CD8-positive, alpha-beta memory T cell (primary cell): ENCODE results near the gene TEX11. TPM values are rescaled to one million over a fixed set of nuclear protein-coding genes. Genes with fewer than 3 reads are reported as not detected.

Source experiments
- CTCF ChIA-PET: fragments of 350-600 bp; sonication (Branson Sonifier 250); formaldehyde crosslinking; loops from one replicate; lab custom pipeline; 2021; ENCODE audit warnings: antibody characterized with exemption; lab: Charles Lee
- POLR2A ChIA-PET: fragments of 350-600 bp; sonication (Branson Sonifier 250); formaldehyde crosslinking; loops from one replicate; lab custom pipeline; 2021; ENCODE audit warnings: antibody characterized with exemption; lab: Charles Lee
- DNase-seq, 5 donors: peaks; one replicate each; pipeline versions ENCODE4 v3.0.0 to v3.0.0-alpha.2; 2020 to 2022; ENCODE audit warnings: mixed read lengths in 1 of 5
- H3K27ac ChIP-seq: one replicate; pipeline ENCODE4 v1.7.0; 2013; ENCODE audit warnings: low read depth, mild to moderate bottlenecking, low read length, moderate library complexity
- H3K27me3 ChIP-seq: 2 replicates; pipeline ENCODE4 v1.7.0; 2013; ENCODE audit warnings: low read length, mild to moderate bottlenecking; ENCODE audit not compliant: insufficient read depth, poor library complexity, severe bottlenecking
- H3K36me3 ChIP-seq: 2 replicates; pipeline ENCODE4 v1.7.0; 2013; ENCODE audit warnings: mild to moderate bottlenecking, low read length, moderate library complexity; ENCODE audit not compliant: insufficient read depth
- H3K4me1 ChIP-seq: 2 replicates; pipeline ENCODE4 v1.7.0; 2013; ENCODE audit warnings: mild to moderate bottlenecking, low read length, moderate library complexity; ENCODE audit not compliant: insufficient read depth
- H3K4me3 ChIP-seq: 2 replicates; pipeline ENCODE4 v1.7.0; 2013; ENCODE audit warnings: mild to moderate bottlenecking, low read length
- H3K9me3 ChIP-seq: 2 replicates; pipeline ENCODE4 v1.7.0; 2013; ENCODE audit warnings: mild to moderate bottlenecking, low read length
- H3K27ac Mint-ChIP-seq, 8 donors: one replicate each; pipeline ENCODE4 v1.8.0; 2020 to 2021; ENCODE audit warnings: mixed read lengths in 8 of 8, mild to moderate bottlenecking in 6 of 8, inconsistent platforms in 3 of 8, moderate library complexity in 3 of 8
- H3K27me3 Mint-ChIP-seq, 2 donors: one replicate each; pipeline ENCODE4 v1.8.0; 2020 to 2021; ENCODE audit warnings: mixed read lengths in 2 of 2, mild to moderate bottlenecking in 1 of 2, moderate library complexity in 1 of 2
- H3K36me3 Mint-ChIP-seq, 3 donors: one replicate each; pipeline ENCODE4 v1.8.0; 2020 to 2021; ENCODE audit warnings: mixed read lengths in 3 of 3, inconsistent platforms in 1 of 3, mild to moderate bottlenecking in 1 of 3
- H3K4me1 Mint-ChIP-seq, 3 donors: one replicate each; pipeline ENCODE4 v1.8.0; 2020 to 2021; ENCODE audit warnings: mixed read lengths in 3 of 3, inconsistent platforms in 1 of 3, mild to moderate bottlenecking in 1 of 3
- H3K4me3 Mint-ChIP-seq, 7 donors: one replicate each; pipeline ENCODE4 v1.8.0; 2020 to 2021; ENCODE audit warnings: mixed read lengths in 7 of 7, mild to moderate bottlenecking in 6 of 7, moderate library complexity in 4 of 7, inconsistent platforms in 2 of 7
- H3K9me3 Mint-ChIP-seq, 5 donors: one replicate each; pipeline ENCODE4 v1.8.0; 2020 to 2022; ENCODE audit warnings: mixed read lengths in 5 of 5, mild to moderate bottlenecking in 3 of 5, moderate library complexity in 2 of 5, inconsistent platforms in 1 of 5
- polyA plus RNA-seq: library from polyadenylated mRNA; unstranded; fragments of 300-500 nt; fragmentation: Illumina TruSeq; gene quantifications from one replicate; pipeline ENCODE4 v1.2.3, GENCODE V29; 2021
- total RNA-seq, 2 experiments: library from RNA; stranded (reverse); gene quantifications; one replicate each; pipeline ENCODE4 v1.2.3, GENCODE V29; 2021

The TEX11 gene
- not detected for total RNA-seq
- polyA plus RNA-seq = not detected

GRCh38 chrX:70908541-70908940 is at the start of gene TEX11:
TSS of gene TEX11 (minus strand) at chrX:70908711. CDS start at chrX:70907789, 922 bp downstream.
- Mint-ChIP-seq H3K9me3 (peaks cover 0 to 1% (median 0%) of the 10 kb centered on the region in 5 donors), H3K4me1 (no peaks in the 10 kb centered on the region)
- CTCF ChIA-PET = no interaction called here

GRCh38 chrX:70954871-70955270 is 46.4 kb upstream of the TEX11 start:
- Mint-ChIP-seq H3K9me3 (no peaks in the 10 kb centered on the region), H3K27ac (no peak overlapping the region), H3K4me1 (no peaks in the 10 kb centered on the region), H3K4me3 (no peak overlapping the region), H3K36me3 (no peaks in the 10 kb centered on the region), H3K27me3 (peaks cover 16 to 17% of the 10 kb centered on the region in 2 donors)
- Histone ChIP-seq H3K36me3 (no peaks in the 10 kb centered on the region), H3K27me3 (no peaks in the 10 kb centered on the region), H3K4me1 (no peaks in the 10 kb centered on the region), H3K9me3 (no peaks in the 10 kb centered on the region), H3K4me3 (no peak overlapping the region), H3K27ac (no peak overlapping the region)
- ChIA-PET CTCF (no interaction called here), POLR2A (no interaction called here)
- no peak for DNase-seq

More at GRCh38 chrX:70908541-70908940, at the start of gene TEX11:
- H3K27me3 Mint-ChIP-seq = peaks cover 0 to 2% of the 10 kb centered on the region in 2 donors
- H3K27ac Mint-ChIP-seq = no peak within 1 kb of the TSS
- Histone ChIP-seq H3K4me3 (no peak within 1 kb of the TSS), H3K4me1 (no peaks in the 10 kb centered on the region), H3K27me3 (no peaks in the 10 kb centered on the region), H3K36me3 (no peaks in the 10 kb centered on the region), H3K9me3 (no peaks in the 10 kb centered on the region), H3K27ac (no peak within 1 kb of the TSS)
- POLR2A ChIA-PET = no interaction called here
- no peak for DNase-seq
- H3K4me3 Mint-ChIP-seq = no peak within 1 kb of the TSS
- no peaks in the 10 kb centered on the region for H3K36me3 Mint-ChIP-seq

- Histone ChIP-seq H3K4me1 (no peaks in the 10 kb centered on the region), H3K27me3 (no peaks in the 10 kb centered on the region), H3K9me3 (no peaks in the 10 kb centered on the region), H3K36me3 (no peaks in the 10 kb centered on the region), H3K27ac (no peak overlapping the region), H3K4me3 (no peak overlapping the region)
- CTCF ChIA-PET = no interaction called here
- peaks cover 10 to 36% of the 10 kb centered on the region in 2 donors for H3K27me3 Mint-ChIP-seq
- H3K9me3 Mint-ChIP-seq = no peaks in the 10 kb centered on the region
- peaks cover 0 to 6% (median 1%) of the 10 kb centered on the region in 3 donors for H3K4me1 Mint-ChIP-seq
- H3K27ac Mint-ChIP-seq = no peak overlapping the region
- H3K4me3 Mint-ChIP-seq = no peak overlapping the region
- POLR2A ChIA-PET = no interaction called here
- H3K36me3 Mint-ChIP-seq = no peaks in the 10 kb centered on the region
- no peak for DNase-seq
Observed at GRCh38 chrX:70924294-70924911, 15.9 kb upstream of the TEX11 start.

DNA sequence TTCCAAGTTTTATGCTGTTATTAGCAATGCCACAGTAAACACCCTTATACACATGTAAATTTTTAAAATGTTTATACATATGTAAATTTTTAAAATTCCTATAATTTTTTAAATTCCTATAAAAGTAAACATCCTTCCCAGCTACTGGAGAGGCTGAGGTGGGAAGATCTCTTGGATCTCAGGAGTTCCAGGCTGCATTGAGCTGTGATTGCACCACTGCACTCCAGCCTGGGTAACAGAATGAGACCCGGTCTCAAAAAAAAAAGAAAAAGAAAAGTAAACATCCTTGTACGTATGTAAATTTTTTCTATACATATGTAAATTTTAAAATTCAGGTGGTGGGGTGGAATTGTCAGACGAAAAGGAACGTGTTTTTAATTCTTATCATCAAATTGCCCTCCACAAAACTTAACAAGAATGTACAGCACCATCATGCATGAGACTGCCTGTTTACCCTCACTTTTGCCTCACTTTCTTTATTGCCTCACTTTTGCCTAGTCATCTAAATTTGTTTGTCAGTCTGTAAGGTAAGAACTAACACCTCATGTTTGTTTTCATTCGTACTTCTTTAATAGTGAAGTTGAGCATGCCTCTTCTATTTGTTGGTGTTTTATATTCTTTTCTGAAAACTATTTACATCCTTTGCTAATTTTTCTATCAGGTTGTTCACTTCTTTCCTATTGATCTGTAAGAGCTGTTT is 14.4 kb upstream of the TEX11 start:
- POLR2A ChIA-PET = no interaction called here
- H3K9me3 Mint-ChIP-seq = no peaks in the 10 kb centered on the region

DNA sequence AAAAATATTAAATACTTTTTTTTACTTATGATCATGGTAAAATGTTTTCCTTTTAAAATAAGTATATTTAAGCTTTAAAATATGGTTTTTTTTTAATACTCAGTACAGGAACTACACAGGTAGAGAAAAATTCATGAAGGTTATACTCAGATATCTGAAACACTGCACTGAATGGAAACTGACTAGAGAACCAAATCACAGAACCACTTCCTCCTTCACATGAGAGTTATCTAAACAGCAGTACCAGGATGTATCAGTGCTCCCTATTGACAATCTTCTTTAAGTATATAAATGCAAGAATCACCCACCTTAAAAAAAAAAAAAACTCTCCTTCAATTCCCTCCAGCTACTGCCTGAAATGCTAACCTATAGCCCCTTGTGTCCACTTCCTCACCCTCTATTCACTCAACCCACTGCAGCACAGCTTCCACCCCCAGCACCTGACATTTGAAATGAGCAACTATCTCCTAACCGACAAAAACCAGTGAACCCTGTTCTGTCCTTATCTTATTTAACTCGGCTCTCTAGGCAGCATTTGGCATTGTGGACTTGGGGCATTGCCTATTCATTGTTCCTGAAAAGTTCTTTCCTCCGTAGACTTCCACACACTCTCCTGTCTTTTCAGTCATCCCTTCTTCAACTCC is 13.3 kb upstream of the TEX11 start:
- no peak overlapping the region for H3K27ac ChIP-seq
- H3K4me1 Mint-ChIP-seq = peaks cover 0 to 6% (median 1%) of the 10 kb centered on the region in 3 donors
- H3K27ac Mint-ChIP-seq = no peak overlapping the region
- peaks cover 1 to 24% of the 10 kb centered on the region in 2 donors for H3K27me3 Mint-ChIP-seq
- H3K27me3 ChIP-seq = no peaks in the 10 kb centered on the region
- no peak for DNase-seq
- H3K36me3 Mint-ChIP-seq = no peaks in the 10 kb centered on the region
- no peaks in the 10 kb centered on the region for H3K4me1 ChIP-seq
- CTCF ChIA-PET = no interaction called here
- no peak overlapping the region for H3K4me3 ChIP-seq
- H3K36me3 ChIP-seq = no peaks in the 10 kb centered on the region
- H3K9me3 ChIP-seq = no peaks in the 10 kb centered on the region
- POLR2A ChIA-PET = no interaction called here
- peak overlapping the region in 1 of 7 donors; percentile 2 for H3K4me3 Mint-ChIP-seq
- H3K9me3 Mint-ChIP-seq = no peaks in the 10 kb centered on the region

More for the DNA sequence above, 14.4 kb upstream of the TEX11 start:
- Mint-ChIP-seq H3K36me3 (no peaks in the 10 kb centered on the region), H3K27ac (peak overlapping the region in 2 of 8 donors; percentile 22 to 55), H3K4me1 (peaks cover 0 to 6% (median 1%) of the 10 kb centered on the region in 3 donors), H3K4me3 (no peak overlapping the region), H3K27me3 (peaks cover 3 to 33% of the 10 kb centered on the region in 2 donors)
- H3K36me3 ChIP-seq = no peaks in the 10 kb centered on the region
- no peaks in the 10 kb centered on the region for H3K9me3 ChIP-seq
- H3K4me1 ChIP-seq = no peaks in the 10 kb centered on the region
- CTCF ChIA-PET = no interaction called here
- no peak overlapping the region for H3K4me3 ChIP-seq
- no peak overlapping the region for H3K27ac ChIP-seq
- H3K27me3 ChIP-seq = no peaks in the 10 kb centered on the region
- no peak for DNase-seq

DNA sequence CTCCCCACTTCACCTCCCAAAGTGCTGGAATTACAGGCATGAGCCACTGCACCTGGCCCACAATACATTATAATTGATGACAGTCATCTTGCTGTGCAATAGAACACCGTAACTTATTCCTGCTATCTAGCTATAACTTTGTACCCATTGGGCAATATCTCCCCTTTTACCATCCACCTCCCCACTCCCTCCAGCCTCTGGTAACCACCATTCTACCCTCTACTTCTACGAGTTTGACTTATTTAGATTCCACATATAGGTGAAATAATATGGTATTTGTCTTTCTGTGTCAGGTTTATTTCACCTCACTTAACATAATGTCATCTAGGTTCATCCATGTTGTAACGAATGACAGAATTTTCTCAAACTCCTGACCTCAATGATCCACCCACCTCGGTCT is 8.2 kb upstream of the TEX11 start:
- no peak overlapping the region for H3K4me3 ChIP-seq
- DNase-seq = no peak
- Mint-ChIP-seq H3K4me1 (peaks cover 0 to under 1% (median 0%) of the 10 kb centered on the region in 3 donors), H3K36me3 (no peaks in the 10 kb centered on the region), H3K27ac (no peak overlapping the region), H3K27me3 (peaks cover 3% of the 10 kb centered on the region in 2 donors), H3K9me3 (no peaks in the 10 kb centered on the region), H3K4me3 (no peak overlapping the region)
- H3K9me3 ChIP-seq = no peaks in the 10 kb centered on the region
- H3K36me3 ChIP-seq = no peaks in the 10 kb centered on the region
- CTCF ChIA-PET = no interaction called here
- no peak overlapping the region for H3K27ac ChIP-seq
- no peaks in the 10 kb centered on the region for H3K27me3 ChIP-seq
- POLR2A ChIA-PET = no interaction called here
- H3K4me1 ChIP-seq = no peaks in the 10 kb centered on the region

GRCh38 chrX:70907900-70908299 is 611 bp downstream of the TEX11 start:
- Mint-ChIP-seq H3K9me3 (peaks cover 0 to 1% (median 0%) of the 10 kb centered on the region in 5 donors), H3K27ac (no peak overlapping the region), H3K4me1 (no peaks in the 10 kb centered on the region), H3K36me3 (no peaks in the 10 kb centered on the region), H3K4me3 (no peak overlapping the region), H3K27me3 (no peaks in the 10 kb centered on the region)
- H3K4me1 ChIP-seq = no peaks in the 10 kb centered on the region
- H3K27ac ChIP-seq = no peak overlapping the region
- no peak for DNase-seq
- no peaks in the 10 kb centered on the region for H3K9me3 ChIP-seq
- CTCF ChIA-PET = no interaction called here
- H3K36me3 ChIP-seq = no peaks in the 10 kb centered on the region
- POLR2A ChIA-PET = no interaction called here
- no peaks in the 10 kb centered on the region for H3K27me3 ChIP-seq
- no peak overlapping the region for H3K4me3 ChIP-seq

DNA sequence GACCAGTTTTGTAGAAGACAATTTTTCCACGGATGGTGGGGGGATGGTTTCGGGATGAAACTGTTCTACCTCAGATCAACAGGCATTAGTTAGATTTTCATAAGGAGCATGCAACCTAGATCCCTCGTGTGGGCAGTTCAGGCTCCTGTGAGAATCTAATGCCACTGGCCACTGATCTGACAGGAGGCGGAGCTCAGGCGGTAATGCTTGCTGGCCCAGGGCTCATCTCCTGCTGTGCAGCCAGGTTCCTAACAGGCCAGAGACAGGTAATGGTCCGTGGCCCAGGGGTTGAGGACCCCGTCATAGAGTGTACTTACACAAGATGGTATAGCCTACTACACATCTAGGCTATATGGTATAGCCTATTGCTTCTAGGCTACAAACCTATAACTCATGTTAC is 7.0 kb downstream of the TEX11 start:
- no peak for DNase-seq
- H3K9me3 ChIP-seq = no peaks in the 10 kb centered on the region
- H3K9me3 Mint-ChIP-seq = no peaks in the 10 kb centered on the region
- H3K4me1 ChIP-seq = no peaks in the 10 kb centered on the region
- H3K27me3 Mint-ChIP-seq = peaks cover 0 to 11% of the 10 kb centered on the region in 2 donors
- no peak overlapping the region for H3K27ac Mint-ChIP-seq
- H3K4me1 Mint-ChIP-seq = no peaks in the 10 kb centered on the region
- ChIA-PET POLR2A (no interaction called here), CTCF (no interaction called here)
- H3K36me3 ChIP-seq = no peaks in the 10 kb centered on the region
- no peak overlapping the region for H3K4me3 ChIP-seq
- H3K36me3 Mint-ChIP-seq = no peaks in the 10 kb centered on the region
- H3K27ac ChIP-seq = no peak overlapping the region
- no peak overlapping the region for H3K4me3 Mint-ChIP-seq
- H3K27me3 ChIP-seq = no peaks in the 10 kb centered on the region
